GM23338 (cell line): ENCODE results near the gene P2RY8. TPM values are rescaled to one million over a fixed set of nuclear protein-coding genes. Genes with fewer than 3 reads are reported as not detected.

Experiments
- ATAC-seq: fragments of 200-7000 bp; cut with Tn5 transposase; 3 replicates; pipeline ENCODE4 v1.9.1; 2020
- DNase-seq: peaks from one replicate; pipeline ENCODE4 v3.0.0-alpha.2; 2015; ENCODE audit warnings: low spot score
- H2AFZ ChIP-seq: fragments of 200-600 bp; sonication (generic); 2 replicates; pipeline ENCODE4 v1.8.0; 2016; ENCODE audit warnings: antibody characterized with exemption, mild to moderate bottlenecking, moderate library complexity
- H3F3A ChIP-seq: fragments of 200-600 bp; sonication (generic); replicated peaks from 2 replicates; pipeline ENCODE4 v1.8.0; 2017; ENCODE audit warnings: antibody characterized with exemption, mixed run types, low read depth
- H3K27ac ChIP-seq: fragments of 200-600 bp; sonication (generic); 2 replicates; pipeline ENCODE4 v1.6.1; 2016; ENCODE audit warnings: low read depth
- H3K27me3 ChIP-seq: fragments of 200-600 bp; sonication (generic); 2 replicates; pipeline ENCODE4 v1.8.0; 2016; ENCODE audit warnings: mild to moderate bottlenecking, mixed run types, moderate library complexity; ENCODE audit not compliant: insufficient read depth
- H3K36me3 ChIP-seq: fragments of 200-600 bp; sonication (generic); 2 replicates; pipeline ENCODE4 v1.8.0; 2016; ENCODE audit warnings: mild to moderate bottlenecking; ENCODE audit not compliant: insufficient read depth
- H3K4me1 ChIP-seq: fragments of 200-600 bp; sonication (generic); 2 replicates; pipeline ENCODE4 v1.8.0; 2016; ENCODE audit warnings: mild to moderate bottlenecking, moderate library complexity; ENCODE audit not compliant: insufficient read depth
- H3K4me2 ChIP-seq: fragments of 200-600 bp; sonication (generic); 2 replicates; pipeline ENCODE4 v1.7.1; 2017; ENCODE audit warnings: mixed run types
- H3K4me3 ChIP-seq: fragments of 200-600 bp; sonication (generic); 2 replicates; pipeline ENCODE4 v1.6.1; 2016; ENCODE audit warnings: mixed run types
- H3K79me2 ChIP-seq: fragments of 200-600 bp; sonication (generic); replicated peaks from 2 replicates; pipeline ENCODE4 v1.8.0; 2017; ENCODE audit warnings: mild to moderate bottlenecking; ENCODE audit not compliant: insufficient read depth
- H3K9me2 ChIP-seq: fragments of 200-600 bp; sonication (generic); 2 replicates; pipeline ENCODE4 v1.8.0; 2017; ENCODE audit not compliant: insufficient read depth
- H4K20me1 ChIP-seq: fragments of 200-600 bp; sonication (generic); replicated peaks from 2 replicates; pipeline ENCODE4 v1.8.0; 2017; ENCODE audit warnings: mild to moderate bottlenecking; ENCODE audit not compliant: insufficient read depth
- H3K27ac Mint-ChIP-seq: 2 replicates; pipeline ENCODE4 v1.8.0; 2020; ENCODE audit warnings: inconsistent platforms, mild to moderate bottlenecking, moderate library complexity, mixed read lengths
- H3K27me3 Mint-ChIP-seq: 3 replicates; pipeline ENCODE4 v1.8.0; 2022; ENCODE audit warnings: low read depth, mild to moderate bottlenecking, moderate library complexity, mixed read lengths, inconsistent platforms; ENCODE audit not compliant: insufficient read depth, poor library complexity
- H3K36me3 Mint-ChIP-seq: 3 replicates; pipeline ENCODE4 v1.8.0; 2021; ENCODE audit warnings: low read depth, mild to moderate bottlenecking, inconsistent platforms, moderate library complexity, mixed read lengths
- H3K4me1 Mint-ChIP-seq: 3 replicates; pipeline ENCODE4 v1.8.0; 2020; ENCODE audit warnings: mild to moderate bottlenecking, inconsistent platforms, mixed read lengths
- H3K4me3 Mint-ChIP-seq: 3 replicates; pipeline ENCODE4 v1.8.0; 2021; ENCODE audit warnings: moderate library complexity, mild to moderate bottlenecking, inconsistent platforms, mixed read lengths
- H3K9me3 Mint-ChIP-seq: 3 replicates; pipeline ENCODE4 v1.8.0; 2020; ENCODE audit warnings: moderate library complexity, mild to moderate bottlenecking, inconsistent platforms, mixed read lengths
- CREB1 ChIP-seq: fragments of 250-450 bp; sonication (Bioruptor Pico); IDR thresholded peaks from 2 replicates; pipeline ENCODE4 v1.5.0; 2020; ENCODE audit warnings: low read depth, mild to moderate bottlenecking, moderate library complexity
- EZH2 ChIP-seq: fragments of 200-600 bp; sonication (generic); IDR thresholded peaks from one replicate; pipeline ENCODE4 v1.8.0; 2017; ENCODE audit warnings: antibody characterized with exemption, mild to moderate bottlenecking, low read depth; ENCODE audit not compliant: unreplicated experiment
- NANOG ChIP-seq: IDR thresholded peaks from 2 replicates; pipeline ENCODE4 v1.6.1; 2016; ENCODE audit warnings: antibody characterized with exemption, borderline replicate concordance
- STAT1 ChIP-seq: IDR thresholded peaks from one replicate; pipeline ENCODE4 v1.6.1; 2016; ENCODE audit warnings: antibody characterized with exemption; ENCODE audit not compliant: unreplicated experiment
- ZNF331 ChIP-seq: fragments of 250-450 bp; sonication (Bioruptor Pico); IDR thresholded peaks from 2 replicates; pipeline ENCODE4 v1.5.0; 2020; ENCODE audit warnings: low read depth, mild to moderate bottlenecking, moderate library complexity
- polyA plus RNA-seq: library from polyadenylated mRNA; unstranded; fragments of >200 nt; fragmentation: Nextera tagmentation; extraction: Ambion mirVana; gene quantifications from 2 replicates; pipeline ENCODE4 v1.2.1, GENCODE V29; 2016
- total RNA-seq: library from RNA; depleted of rRNA; stranded (reverse); fragments of >200 nt; shearing (Covaris generic); gene quantifications from 2 replicates; pipeline ENCODE4 v1.2.3, GENCODE V29; 2014
- TF ChIP-seq, protein P1 (sequence below): IDR thresholded peaks from one replicate; pipeline ENCODE4 v1.6.1; 2018; ENCODE audit warnings: antibody characterized with exemption; ENCODE audit not compliant: unreplicated experiment
- TF ChIP-seq, protein P2 (sequence below), 2 experiments: fragments of 200-600 bp in 1 of 2; sonication (generic) in 1 of 2; conservative IDR thresholded peaks; 2 replicates each; pipeline versions ENCODE4 v1.5.1 to v1.6.1; 2016 to 2017; ENCODE audit warnings: antibody characterized with exemption in 2 of 2, low read depth in 2 of 2, mild to moderate bottlenecking in 2 of 2, moderate library complexity in 1 of 2

P2RY8 gene
- total and polyA plus RNA-seq, 2 experiments from 2014 or later: 0.24 TPM; not detected in 1

DNA sequence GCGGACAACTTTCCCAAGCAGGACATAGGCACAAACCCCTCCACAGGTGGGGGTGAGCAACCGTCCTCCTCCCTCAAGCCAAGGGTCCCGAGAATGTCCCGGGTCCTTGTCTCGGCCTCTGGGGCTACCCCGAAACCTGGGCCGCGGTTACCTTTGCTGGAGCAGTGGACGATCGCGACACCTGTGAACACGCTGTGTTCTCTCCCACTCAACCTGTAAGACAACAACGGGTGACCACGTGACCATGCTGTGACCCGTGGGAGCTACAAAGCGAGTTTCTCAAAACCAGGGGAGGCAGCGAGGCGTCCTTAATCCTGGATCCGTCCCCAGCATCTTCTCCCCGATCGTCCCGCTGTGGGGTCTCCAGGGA is 102.1 kb downstream of the P2RY8 start (continued):
- TF ChIP-seq, protein P1, sequence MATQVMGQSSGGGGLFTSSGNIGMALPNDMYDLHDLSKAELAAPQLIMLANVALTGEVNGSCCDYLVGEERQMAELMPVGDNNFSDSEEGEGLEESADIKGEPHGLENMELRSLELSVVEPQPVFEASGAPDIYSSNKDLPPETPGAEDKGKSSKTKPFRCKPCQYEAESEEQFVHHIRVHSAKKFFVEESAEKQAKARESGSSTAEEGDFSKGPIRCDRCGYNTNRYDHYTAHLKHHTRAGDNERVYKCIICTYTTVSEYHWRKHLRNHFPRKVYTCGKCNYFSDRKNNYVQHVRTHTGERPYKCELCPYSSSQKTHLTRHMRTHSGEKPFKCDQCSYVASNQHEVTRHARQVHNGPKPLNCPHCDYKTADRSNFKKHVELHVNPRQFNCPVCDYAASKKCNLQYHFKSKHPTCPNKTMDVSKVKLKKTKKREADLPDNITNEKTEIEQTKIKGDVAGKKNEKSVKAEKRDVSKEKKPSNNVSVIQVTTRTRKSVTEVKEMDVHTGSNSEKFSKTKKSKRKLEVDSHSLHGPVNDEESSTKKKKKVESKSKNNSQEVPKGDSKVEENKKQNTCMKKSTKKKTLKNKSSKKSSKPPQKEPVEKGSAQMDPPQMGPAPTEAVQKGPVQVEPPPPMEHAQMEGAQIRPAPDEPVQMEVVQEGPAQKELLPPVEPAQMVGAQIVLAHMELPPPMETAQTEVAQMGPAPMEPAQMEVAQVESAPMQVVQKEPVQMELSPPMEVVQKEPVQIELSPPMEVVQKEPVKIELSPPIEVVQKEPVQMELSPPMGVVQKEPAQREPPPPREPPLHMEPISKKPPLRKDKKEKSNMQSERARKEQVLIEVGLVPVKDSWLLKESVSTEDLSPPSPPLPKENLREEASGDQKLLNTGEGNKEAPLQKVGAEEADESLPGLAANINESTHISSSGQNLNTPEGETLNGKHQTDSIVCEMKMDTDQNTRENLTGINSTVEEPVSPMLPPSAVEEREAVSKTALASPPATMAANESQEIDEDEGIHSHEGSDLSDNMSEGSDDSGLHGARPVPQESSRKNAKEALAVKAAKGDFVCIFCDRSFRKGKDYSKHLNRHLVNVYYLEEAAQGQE: no peak
- TF ChIP-seq, protein P2, sequence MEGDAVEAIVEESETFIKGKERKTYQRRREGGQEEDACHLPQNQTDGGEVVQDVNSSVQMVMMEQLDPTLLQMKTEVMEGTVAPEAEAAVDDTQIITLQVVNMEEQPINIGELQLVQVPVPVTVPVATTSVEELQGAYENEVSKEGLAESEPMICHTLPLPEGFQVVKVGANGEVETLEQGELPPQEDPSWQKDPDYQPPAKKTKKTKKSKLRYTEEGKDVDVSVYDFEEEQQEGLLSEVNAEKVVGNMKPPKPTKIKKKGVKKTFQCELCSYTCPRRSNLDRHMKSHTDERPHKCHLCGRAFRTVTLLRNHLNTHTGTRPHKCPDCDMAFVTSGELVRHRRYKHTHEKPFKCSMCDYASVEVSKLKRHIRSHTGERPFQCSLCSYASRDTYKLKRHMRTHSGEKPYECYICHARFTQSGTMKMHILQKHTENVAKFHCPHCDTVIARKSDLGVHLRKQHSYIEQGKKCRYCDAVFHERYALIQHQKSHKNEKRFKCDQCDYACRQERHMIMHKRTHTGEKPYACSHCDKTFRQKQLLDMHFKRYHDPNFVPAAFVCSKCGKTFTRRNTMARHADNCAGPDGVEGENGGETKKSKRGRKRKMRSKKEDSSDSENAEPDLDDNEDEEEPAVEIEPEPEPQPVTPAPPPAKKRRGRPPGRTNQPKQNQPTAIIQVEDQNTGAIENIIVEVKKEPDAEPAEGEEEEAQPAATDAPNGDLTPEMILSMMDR (conservative IDR thresholded peaks at IDR 0.05; ENCODE audit: low read depth in 2 of 2): no peak
- TF ChIP-seq STAT1 (no peak), EZH2 (no peak)

DNA sequence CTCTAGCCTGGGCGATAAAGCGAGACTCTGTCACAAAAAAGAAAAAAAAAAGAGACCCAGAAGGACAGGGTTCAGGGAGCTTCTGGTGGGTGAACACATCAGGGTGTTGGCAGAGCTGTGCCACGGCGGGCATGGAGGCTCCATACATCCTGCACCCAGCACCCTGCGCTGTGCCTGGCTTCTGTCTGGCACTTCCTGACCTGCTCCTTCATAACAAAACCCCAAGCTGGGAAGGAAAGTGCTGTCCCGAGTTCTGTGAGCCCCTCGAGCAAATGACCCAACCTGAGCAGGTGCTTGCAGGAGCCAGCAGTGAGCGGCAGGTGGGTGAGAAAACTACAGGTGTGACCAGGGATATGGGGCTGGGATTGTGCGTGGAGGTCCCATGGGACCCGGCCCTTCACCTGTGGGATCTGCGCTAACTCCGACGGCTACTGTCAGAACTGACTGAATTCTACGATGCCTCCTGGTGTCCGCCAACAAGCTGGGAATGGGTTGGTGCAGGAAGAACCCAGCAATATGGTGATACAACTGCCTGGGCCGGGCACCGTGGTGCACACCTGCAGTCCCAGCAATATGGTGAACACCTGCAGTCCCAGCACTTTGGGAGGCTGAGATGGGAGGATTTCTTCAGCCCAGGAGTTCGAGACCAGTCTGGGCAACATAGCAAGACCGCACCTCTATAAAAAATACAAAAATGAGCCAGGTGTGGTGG is 103.2 kb downstream of the P2RY8 start:
- no peak for DNase-seq
- no peak overlapping the region for H3K27ac Mint-ChIP-seq
- no peak; the same call in 2 of the 3 replicates for ATAC-seq
- Histone ChIP-seq H3K36me3 (peaks cover 4% of the 10 kb centered on the region; the same call in 1 of the 2 replicates), H3K79me2 (no peaks in the 10 kb centered on the region; the same call in 1 of the 2 replicates), H3F3A (no peaks in the 10 kb centered on the region), H3K4me3 (no peak overlapping the region), H3K4me2 (no peak overlapping the region), H3K27ac (no peak overlapping the region; the same call in 1 of the 2 replicates), H3K27me3 (no peaks in the 10 kb centered on the region), H3K9me2 (no peaks in the 10 kb centered on the region), H4K20me1 (peaks cover 12% of the 10 kb centered on the region), H3K4me1 (no peaks in the 10 kb centered on the region), H2AFZ (no peak overlapping the region)
- no peaks in the 10 kb centered on the region; the same call in 2 of the 3 replicates for H3K4me1 Mint-ChIP-seq
- no peak for TF ChIP-seq CREB1 (CRISPR knock-in tag)
- TF ChIP-seq ZNF331: no peak
- no peak for TF ChIP-seq NANOG
- TF ChIP-seq, protein P2 (conservative IDR thresholded peaks at IDR 0.05; ENCODE audit: low read depth in 2 of 2): no peak
- H3K9me3 Mint-ChIP-seq: peaks cover 38% of the 10 kb centered on the region
- H3K36me3 Mint-ChIP-seq: peaks cover 64% of the 10 kb centered on the region
- no peak overlapping the region for H3K4me3 Mint-ChIP-seq
- peaks cover 10% of the 10 kb centered on the region for H3K27me3 Mint-ChIP-seq
